HEK293T (cell line): Measurements from ENCODE around the gene TCF7L1.

Source experiments
- CTCF ChIA-PET: fragments of 350-600 bp; formaldehyde crosslinking; extraction: SDS; loops from one replicate; lab custom pipeline; 2021; ENCODE audit warnings: antibody characterized with exemption, inconsistent platforms; lab: Yijun Ruan, JAX
- POLR2A ChIA-PET: fragments of 350-600 bp; formaldehyde crosslinking; extraction: SDS; loops from one replicate; lab custom pipeline; 2020; ENCODE audit warnings: antibody characterized with exemption, inconsistent platforms; lab: Yijun Ruan, JAX
- DNase-seq: peaks from one replicate; pipeline ENCODE4 v3.0.0; 2012; ENCODE audit warnings: mixed read lengths; ENCODE audit errors: extremely low spot score
- ARNT ChIP-seq: fragments of 450-650 bp; IDR thresholded peaks from 2 replicates; pipeline ENCODE4 v1.6.1; 2017; ENCODE audit warnings: mild to moderate bottlenecking
- BHLHE40 ChIP-seq: fragments of 450-650 bp; IDR thresholded peaks from 2 replicates; pipeline ENCODE4 v1.6.1; 2016; ENCODE audit warnings: mild to moderate bottlenecking, moderate library complexity, borderline replicate concordance
- CTBP1 ChIP-seq: fragments of 450-650 bp; IDR thresholded peaks from 2 replicates; pipeline ENCODE4 v1.6.1; 2016; ENCODE audit warnings: borderline replicate concordance
- ELF4 ChIP-seq: fragments of 450-650 bp; IDR thresholded peaks from 2 replicates; pipeline ENCODE4 v1.6.1; 2017; ENCODE audit warnings: antibody characterized with exemption
- FOXA1 ChIP-seq: fragments of 450-650 bp; IDR thresholded peaks from 2 replicates; pipeline ENCODE4 v1.6.1; 2016; ENCODE audit warnings: mild to moderate bottlenecking
- FOXK2 ChIP-seq: fragments of 450-650 bp; IDR thresholded peaks from 2 replicates; pipeline ENCODE4 v1.6.1; 2016; ENCODE audit warnings: mild to moderate bottlenecking
- FOXM1 ChIP-seq: fragments of 450-650 bp; IDR thresholded peaks from 2 replicates; pipeline ENCODE4 v1.6.1; 2017; ENCODE audit warnings: mild to moderate bottlenecking, borderline replicate concordance
- HDGF ChIP-seq: fragments of 450-650 bp; IDR thresholded peaks from 2 replicates; pipeline ENCODE4 v1.6.1; 2017; ENCODE audit warnings: antibody characterized with exemption, borderline replicate concordance
- L3MBTL2 ChIP-seq: fragments of 450-650 bp; conservative IDR thresholded peaks from 2 replicates; pipeline ENCODE4 v1.6.1; 2016; ENCODE audit warnings: mild to moderate bottlenecking
- LEF1 ChIP-seq: fragments of 450-650 bp; IDR thresholded peaks from 2 replicates; pipeline ENCODE4 v1.6.1; 2017; ENCODE audit warnings: mild to moderate bottlenecking, borderline replicate concordance
- NFRKB ChIP-seq: fragments of 450-650 bp; IDR thresholded peaks from 2 replicates; pipeline ENCODE4 v1.6.1; 2016; ENCODE audit warnings: mild to moderate bottlenecking, moderate library complexity
- PKNOX1 ChIP-seq: fragments of 450-650 bp; IDR thresholded peaks from 2 replicates; pipeline ENCODE4 v1.6.1; 2016
- SP1 ChIP-seq: fragments of 450-650 bp; IDR thresholded peaks from 2 replicates; pipeline ENCODE4 v1.6.1; 2017
- SUZ12 ChIP-seq: fragments of 450-650 bp; IDR thresholded peaks from 2 replicates; pipeline ENCODE4 v1.6.1; 2016; ENCODE audit warnings: mild to moderate bottlenecking
- TARDBP ChIP-seq: fragments of 450-650 bp; IDR thresholded peaks from 2 replicates; pipeline ENCODE4 v1.6.1; 2016
- ZNF384 ChIP-seq: fragments of 450-650 bp; IDR thresholded peaks from 2 replicates; pipeline ENCODE4 v1.6.1; 2016

TCF7L1 gene

GRCh38 chr2:85254540-85255300, 121.5 kb downstream of the TCF7L1 start:
- no peak for DNase-seq
- ChIA-PET POLR2A (no interaction called here), CTCF (interaction anchor here (0.7 to 1.5 kb wide), 4 partner anchors 9 to 122 kb away, joined by 4 to 6 read pairs (median 5); no protein-coding TSS in a partner anchor)
- TF ChIP-seq L3MBTL2 (no peak), FOXM1 (no peak), LEF1 (no peak), FOXK2 (no peak), BHLHE40 (no peak)

GRCh38 chr2:85255456-85255812, 122.2 kb downstream of the TCF7L1 start:
- ChIA-PET CTCF (interaction anchor here (0.7 to 1.5 kb wide), 4 partner anchors 10 to 123 kb away, joined by 4 to 6 read pairs (median 5); no protein-coding TSS in a partner anchor), POLR2A (no interaction called here)
- TF ChIP-seq TARDBP, result no peak
- TF ChIP-seq FOXK2, result no peak
- TF ChIP-seq SUZ12, result no peak
- no peak for TF ChIP-seq LEF1
- no peak for TF ChIP-seq FOXA1
- TF ChIP-seq BHLHE40, result no peak
- no peak for TF ChIP-seq ZNF384
- no peak for TF ChIP-seq ELF4
- no peak for TF ChIP-seq SP1
- TF ChIP-seq CTBP1, result no peak
- TF ChIP-seq L3MBTL2, result no peak
- no peak for TF ChIP-seq FOXM1
- no peak for TF ChIP-seq PKNOX1
- TF ChIP-seq HDGF, result no peak
- no peak for DNase-seq

GRCh38 chr2:85255813-85256594, 122.8 kb downstream of the TCF7L1 start:
- POLR2A ChIA-PET, result no interaction called here
- TF ChIP-seq FOXA1 (no peak), TARDBP (no peak), BHLHE40 (no peak), FOXK2 (no peak), CTBP1 (no peak), ELF4 (no peak), PKNOX1 (no peak), FOXM1 (no peak), SP1 (no peak), ARNT (no peak), NFRKB (no peak), LEF1 (no peak), L3MBTL2 (no peak), HDGF (no peak), ZNF384 (no peak), SUZ12 (no peak)
- no peak for DNase-seq
- CTCF ChIA-PET, result interaction anchor here (0.7 to 1.5 kb wide), 2 partner anchors 10 to 29 kb away, joined by 5 to 6 read pairs; no protein-coding TSS in a partner anchor

GRCh38 chr2:85257359-85257969, 124.3 kb downstream of the TCF7L1 start:
- TF ChIP-seq SP1 (no peak), FOXK2 (no peak), L3MBTL2 (no peak), ZNF384 (no peak), ELF4 (no peak), HDGF (no peak)

GRCh38 chr2:85257970-85258605, 124.9 kb downstream of the TCF7L1 start:
- ChIA-PET CTCF (no interaction called here), POLR2A (no interaction called here)
- no peak for DNase-seq
- no peak for TF ChIP-seq FOXM1

More at GRCh38 chr2:85257359-85257969, 124.3 kb downstream of the TCF7L1 start:
- DNase-seq, result no peak
- POLR2A ChIA-PET, result interaction anchor here (0.6 kb wide), 1 partner anchor 105 kb away, joined by 4 read pairs; no protein-coding TSS in a partner anchor
- CTCF ChIA-PET, result no interaction called here

GRCh38 chr2:85259101-85259590, 126.0 kb downstream of the TCF7L1 start:
- TF ChIP-seq HDGF, result no peak
- no peak for TF ChIP-seq SP1
- TF ChIP-seq BHLHE40, result no peak
- no peak for TF ChIP-seq CTBP1
- no peak for TF ChIP-seq FOXA1
- TF ChIP-seq PKNOX1, result no peak
- no peak for TF ChIP-seq L3MBTL2
- TF ChIP-seq SUZ12, result no peak
- no peak for TF ChIP-seq ELF4
- no peak for TF ChIP-seq ZNF384
- TF ChIP-seq NFRKB, result no peak
- no peak for TF ChIP-seq ARNT
- TF ChIP-seq FOXM1, result no peak
- no peak for TF ChIP-seq LEF1
- POLR2A ChIA-PET, result no interaction called here
- CTCF ChIA-PET, result no interaction called here
- DNase-seq, result no peak
